HG02885 (cell line): ENCODE measurements around the gene COL25A1.

ENCODE experiments used
- ATAC-seq: cut with Tn5 transposase; IDR thresholded peaks from one replicate; pipeline ENCODE4 v1.9.1; 2021; ENCODE audit warnings: mild to moderate bottlenecking; ENCODE audit not compliant: unreplicated experiment, poor library complexity

The COL25A1 gene

GRCh38 chr4:108982402-108983185 is 319.9 kb downstream of the COL25A1 start:
- no peak for ATAC-seq

GRCh38 chr4:108980455-108981239 is 321.8 kb downstream of the COL25A1 start:
- ATAC-seq: no peak

- ATAC-seq: no peak
Observed at GRCh38 chr4:108979759-108980158, 322.7 kb downstream of the COL25A1 start.

GRCh38 chr4:108978066-108978465 is 324.4 kb downstream of the COL25A1 start:
- no peak for ATAC-seq

GRCh38 chr4:108972613-108973283 is 329.7 kb downstream of the COL25A1 start:
- ATAC-seq: peak; percentile 71

GRCh38 chr4:108971473-108971872 is 331.0 kb downstream of the COL25A1 start:
- ATAC-seq: no peak

GRCh38 chr4:108965472-108966076 is 336.9 kb downstream of the COL25A1 start:
- no peak for ATAC-seq

GRCh38 chr4:108965016-108965415 is 337.4 kb downstream of the COL25A1 start:
- ATAC-seq: no peak

- ATAC-seq: no peak
Observed at GRCh38 chr4:108963910-108964309, 338.5 kb downstream of the COL25A1 start.

GRCh38 chr4:108959491-108959890 is 343.0 kb downstream of the COL25A1 start:
- no peak for ATAC-seq

GRCh38 chr4:108954880-108955279 is 347.6 kb downstream of the COL25A1 start:
- no peak for ATAC-seq

GRCh38 chr4:108953941-108954340 is 348.5 kb downstream of the COL25A1 start:
- ATAC-seq: no peak

- no peak for ATAC-seq
Observed at GRCh38 chr4:108950158-108950915, 352.1 kb downstream of the COL25A1 start.

GRCh38 chr4:108947526-108947925 is 354.9 kb downstream of the COL25A1 start:
- ATAC-seq: no peak

GRCh38 chr4:108946237-108946636 is 356.2 kb downstream of the COL25A1 start:
- ATAC-seq: no peak

GRCh38 chr4:108943976-108944591 is 358.4 kb downstream of the COL25A1 start:
- no peak for ATAC-seq

- ATAC-seq: no peak
Observed at GRCh38 chr4:108943371-108943770, 359.1 kb downstream of the COL25A1 start.

- no peak for ATAC-seq
Observed at GRCh38 chr4:108941904-108942430, 360.5 kb downstream of the COL25A1 start.

- ATAC-seq: no peak
Observed at GRCh38 chr4:108940634-108941033, 361.8 kb downstream of the COL25A1 start.
